Fibroblast of the aortic adventitia (primary cell): ENCODE measurements around the gene R3HDML. TPM values are rescaled to one million over a fixed set of nuclear protein-coding genes. Genes with fewer than 3 reads are reported as not detected.

Experiments used
- DNase-seq: peaks from one replicate; pipeline ENCODE4 v3.0.0-alpha.2; 2010; ENCODE audit warnings: low read depth
- H3K4me3 ChIP-seq: 2 replicates; pipeline ENCODE4 v1.5.1; 2011; ENCODE audit warnings: low read depth, mild to moderate bottlenecking, control low read depth, low read length, moderate library complexity
- CTCF ChIP-seq: IDR thresholded peaks from 2 replicates; pipeline ENCODE4 v1.5.1; 2011; ENCODE audit warnings: mild to moderate bottlenecking, low read length, control low read depth, inconsistent platforms; ENCODE audit not compliant: insufficient read depth
- total RNA-seq: library from RNA; depleted of rRNA; stranded (reverse); fragments of >200 nt; gene quantifications from 2 replicates; pipeline ENCODE4 v1.2.3, GENCODE V29; 2012; ENCODE audit warnings: low replicate concordance

R3HDML gene
- total RNA-seq, 1 donor, result not detected

- peak; percentile 33 for DNase-seq
Observed at GRCh38 chr20:44361021-44361420, 24.2 kb downstream of the R3HDML start.

GRCh38 chr20:44362466-44362940 is 25.7 kb downstream of the R3HDML start:
- DNase-seq, result no peak
- H3K4me3 ChIP-seq, result no peak overlapping the region
- no peak for TF ChIP-seq CTCF

More at GRCh38 chr20:44361021-44361420, 24.2 kb downstream of the R3HDML start:
- TF ChIP-seq CTCF, result no peak
- no peak overlapping the region for H3K4me3 ChIP-seq

GRCh38 chr20:44364068-44364467 is 27.2 kb downstream of the R3HDML start:
- no peak for DNase-seq
- no peak for TF ChIP-seq CTCF
- H3K4me3 ChIP-seq, result no peak overlapping the region

- TF ChIP-seq CTCF, result no peak
- H3K4me3 ChIP-seq, result no peak overlapping the region
- DNase-seq, result no peak
Observed at GRCh38 chr20:44364780-44365179, 27.9 kb downstream of the R3HDML start.

GRCh38 chr20:44367746-44368145 is 30.9 kb downstream of the R3HDML start:
- no peak for TF ChIP-seq CTCF
- no peak for DNase-seq
- no peak overlapping the region for H3K4me3 ChIP-seq

- TF ChIP-seq CTCF, result no peak
- DNase-seq, result no peak
- H3K4me3 ChIP-seq, result no peak overlapping the region
Observed at GRCh38 chr20:44370639-44371218, 33.9 kb downstream of the R3HDML start.

- TF ChIP-seq CTCF, result no peak
- DNase-seq, result no peak
- no peak overlapping the region for H3K4me3 ChIP-seq
Observed at GRCh38 chr20:44382641-44383040, 45.8 kb downstream of the R3HDML start.
